ENCODE results near the gene PPP1R15B. TPM values are rescaled to one million over a fixed set of nuclear protein-coding genes. Genes with fewer than 3 reads are reported as not detected.

PPP1R15B gene
- total and polyA plus RNA-seq, 2 of the 4 experiments (the other 2 are of a cell fraction): 14.9 to 15.0 TPM

- peak; percentile 82 for DNase-seq
- H3K27me3 ChIP-seq (ENCODE audit: control insufficient read depth, insufficient read depth, low read length): no peaks in the 10 kb centered on the region
- dilution Hi-C loops (cut with HindIII; ENCODE audit: low sequenced_read_pairs, unreplicated experiment) (no loop called here), intact Hi-C loops (cut with micrococcal nuclease) (loop anchor here (1.0 kb wide), 1 partner anchor 72 kb away; no protein-coding TSS in a partner anchor), in situ Hi-C loops (cut with MboI; ENCODE audit: low sequenced_read_pairs) (no loop called here)
- no peak overlapping the region for H2BK120ac ChIP-seq (ENCODE audit: low read depth, low read length)
- H4K91ac ChIP-seq (ENCODE audit: insufficient read depth, low read depth, low read length): no peak overlapping the region
- H3K9me3 ChIP-seq (ENCODE audit: control insufficient read depth, insufficient read depth, low read length): no peaks in the 10 kb centered on the region
- no peaks in the 10 kb centered on the region for H4K20me1 ChIP-seq (ENCODE audit: insufficient read depth, low read length)
- no peak overlapping the region for H3K56ac ChIP-seq (ENCODE audit: extremely low read depth, insufficient read depth, low read length)
- H3K4me3 ChIP-seq (ENCODE audit: insufficient read depth, low read depth, low read length): no peak overlapping the region
- H3K9me1 ChIP-seq (ENCODE audit: insufficient read depth, low read length): no peaks in the 10 kb centered on the region; the same call in none of the 2 replicates
- H4K5ac ChIP-seq (ENCODE audit: low read depth, low read length): no peak overlapping the region
- H3K36me3 ChIP-seq (ENCODE audit: control insufficient read depth, insufficient read depth, low read length): peaks cover 18% of the 10 kb centered on the region
- no peak overlapping the region for H3K14ac ChIP-seq (replicated peaks; ENCODE audit: low read depth, low read length)
- peak; percentile 94 for ATAC-seq (ENCODE audit: low read depth)
- H2BK5ac ChIP-seq (ENCODE audit: low read depth, low read length, poor library complexity, severe bottlenecking): no peak overlapping the region
- POLR2A ChIA-PET (ENCODE audit: unreplicated experiment): no interaction called here
- H3K79me1 ChIP-seq (ENCODE audit: low read depth in 1 of 2, low read length in 2 of 2): no peaks in the 10 kb centered on the region
- no peak overlapping the region for H3K9ac ChIP-seq (ENCODE audit: low read depth, low read length)
- no peak overlapping the region; the same call in 1 of the 2 replicates for H3K4ac ChIP-seq (ENCODE audit: low read depth, low read length)
- peak; percentile 41; the same call in 1 of the 2 replicates for TF ChIP-seq CEBPB (IDR thresholded peaks at IDR 0.05; ENCODE audit: low read depth, low read length)
- peak; percentile 81 for TF ChIP-seq SMC3 (IDR thresholded peaks at IDR 0.05; ENCODE audit: low read depth, low read length)
- TF ChIP-seq RAD21 (IDR thresholded peaks at IDR 0.05; ENCODE audit: low read length): peak; percentile 69
- TF ChIP-seq BHLHE40 (IDR thresholded peaks at IDR 0.05; ENCODE audit: low read depth, low read length): no peak
- no peak for TF ChIP-seq RCOR1 (IDR thresholded peaks at IDR 0.05; ENCODE audit: insufficient replicate concordance, low read length)
- TF ChIP-seq FOS (IDR thresholded peaks at IDR 0.05; ENCODE audit: low read depth, low read length): no peak
- TF ChIP-seq CTCF (conservative IDR thresholded peaks at IDR 0.05; ENCODE audit: low read depth, low read length): peak; percentile 78
- TF ChIP-seq ELK1 (IDR thresholded peaks at IDR 0.05; ENCODE audit: borderline replicate concordance, low read depth, low read length): no peak
- TF ChIP-seq RFX5 (IDR thresholded peaks at IDR 0.05; ENCODE audit: low read depth, low read length): no peak
- TF ChIP-seq POLR2A (IDR thresholded peaks at IDR 0.05; ENCODE audit: low read depth, low read length): no peak
- H3K27ac ChIP-seq (ENCODE audit: insufficient read depth, low read length): no peak overlapping the region
- H3K4me1 ChIP-seq (ENCODE audit: control insufficient read depth, insufficient read depth, low read length): peaks cover 3% of the 10 kb centered on the region; the same call in 1 of the 2 replicates
- H4K8ac ChIP-seq (ENCODE audit: low read depth in 2 of 2, low read length in 2 of 2): no peak overlapping the region
- no peak overlapping the region for H2BK20ac ChIP-seq (ENCODE audit: low read depth, low read length)
- BruUV-seq (replicated peaks): no TSS peak
- 0 out of 2 replicates have a peak overlapping the region, but pooled peaks have one; percentile 24 for H2AK5ac ChIP-seq (ENCODE audit: low read depth, low read length)
- no peak overlapping the region for H3K18ac ChIP-seq (ENCODE audit: low read depth, low read length)
- peak overlapping the region; percentile 85 for H2AFZ ChIP-seq (replicated peaks; ENCODE audit: low read length, poor library complexity)
- CTCF ChIA-PET: interaction anchor here (1.1 to 2.2 kb wide), 9 partner anchors 9 to 75 kb away, joined by 5 to 17 read pairs (median 6); partner anchors contain the start of gene PIK3C2B
- H2BK15ac ChIP-seq (ENCODE audit: low read depth, low read length): no peak overlapping the region
- no CpG with 5 or more reads among the region's 13 CpGs for WGBS, 2 experiments (ENCODE audit: extremely low coverage in 2 of 2, insufficient read length in 1 of 2)
- H3K23ac ChIP-seq (ENCODE audit: low read depth, low read length): no peak overlapping the region
- no peak overlapping the region for H3K4me2 ChIP-seq (ENCODE audit: low read depth, low read length)
- peak overlapping the region; percentile 88 for H2AK9ac ChIP-seq (replicated peaks; ENCODE audit: low read depth, low read length, poor library complexity)
Observed at GRCh38 chr1:204431310-204432184, 19.9 kb upstream of the PPP1R15B start.
